H9 (cell line): ENCODE data around the gene AXIN1. TPM values are rescaled to one million over a fixed set of nuclear protein-coding genes. Genes with fewer than 3 reads are reported as not detected.

Experiments
- DNase-seq: peaks from one replicate; pipeline ENCODE4 v3.0.0-alpha.2; 2017
- H2AFZ ChIP-seq: one replicate; pipeline ENCODE4 v1.6.1; 2013; ENCODE audit warnings: mild to moderate bottlenecking, low read length, control low read depth, moderate library complexity
- H2AK5ac ChIP-seq: 2 replicates; pipeline ENCODE4 v1.6.1; 2013; ENCODE audit warnings: low read length, control low read depth, mixed read lengths; ENCODE audit not compliant: insufficient read length
- H2BK120ac ChIP-seq: one replicate; pipeline ENCODE4 v1.6.1; 2013; ENCODE audit warnings: low read depth, mild to moderate bottlenecking, low read length, control low read depth, inconsistent platforms; ENCODE audit not compliant: poor library complexity, severe bottlenecking
- H2BK12ac ChIP-seq: 2 replicates; pipeline ENCODE4 v1.6.1; 2013; ENCODE audit warnings: low read length, control low read depth, mixed read lengths, low read depth; ENCODE audit not compliant: insufficient read length
- H2BK15ac ChIP-seq: 2 replicates; pipeline ENCODE4 v1.6.1; 2013; ENCODE audit warnings: low read depth, low read length, control low read depth
- H2BK20ac ChIP-seq: one replicate; pipeline ENCODE4 v1.6.1; 2013; ENCODE audit warnings: low read depth, mild to moderate bottlenecking, low read length, control low read depth, inconsistent platforms; ENCODE audit not compliant: poor library complexity, severe bottlenecking
- H2BK5ac ChIP-seq: 2 replicates; pipeline ENCODE4 v1.6.1; 2013; ENCODE audit warnings: low read length, control low read depth, mixed read lengths; ENCODE audit not compliant: insufficient read length
- H3K14ac ChIP-seq: 2 replicates; pipeline ENCODE4 v1.6.1; 2013; ENCODE audit warnings: low read length, control low read depth; ENCODE audit not compliant: insufficient read depth
- H3K18ac ChIP-seq: 2 replicates; pipeline ENCODE4 v1.6.1; 2013; ENCODE audit warnings: low read depth, mild to moderate bottlenecking, mixed read lengths, low read length, control low read depth; ENCODE audit not compliant: insufficient read length
- H3K23ac ChIP-seq: 2 replicates; pipeline ENCODE4 v1.6.1; 2013; ENCODE audit warnings: low read length, control low read depth, mixed read lengths, low read depth; ENCODE audit not compliant: insufficient read length
- H3K23me2 ChIP-seq: 2 replicates; pipeline ENCODE4 v1.6.1; 2013; ENCODE audit warnings: low read depth, mild to moderate bottlenecking, mixed read lengths, low read length, control low read depth; ENCODE audit not compliant: insufficient read length, poor library complexity, severe bottlenecking
- H3K27ac ChIP-seq: 2 replicates; pipeline ENCODE4 v1.5.1; 2013; ENCODE audit warnings: low read length, control low read depth, mixed read lengths, low read depth; ENCODE audit not compliant: insufficient read length
- H3K27me3 ChIP-seq: 2 replicates; pipeline ENCODE4 v1.6.1; 2013; ENCODE audit warnings: low read length, control low read depth, inconsistent platforms; ENCODE audit not compliant: insufficient read depth
- H3K4ac ChIP-seq: 2 replicates; pipeline ENCODE4 v1.6.1; 2013; ENCODE audit warnings: low read depth, mild to moderate bottlenecking, control low read depth, inconsistent platforms, low read length, moderate library complexity
- H3K4me1 ChIP-seq: 2 replicates; pipeline ENCODE4 v1.6.1; 2013; ENCODE audit warnings: low read length, control low read depth, inconsistent platforms; ENCODE audit not compliant: insufficient read depth
- H3K4me2 ChIP-seq: 2 replicates; pipeline ENCODE4 v1.6.1; 2013; ENCODE audit warnings: low read length, control low read depth, mixed read lengths; ENCODE audit not compliant: insufficient read length, insufficient read depth
- H3K56ac ChIP-seq: 2 replicates; pipeline ENCODE4 v1.6.1; 2013; ENCODE audit warnings: low read depth, mild to moderate bottlenecking, mixed read lengths, low read length, control low read depth; ENCODE audit not compliant: insufficient read length
- H3K79me1 ChIP-seq: 2 replicates; pipeline ENCODE4 v1.6.1; 2013; ENCODE audit warnings: low read depth, mild to moderate bottlenecking, moderate library complexity, low read length, control low read depth, inconsistent platforms; ENCODE audit not compliant: insufficient read depth, poor library complexity, severe bottlenecking
- H3K79me2 ChIP-seq: 2 replicates; pipeline ENCODE4 v1.6.1; 2013; ENCODE audit warnings: low read length, control low read depth, inconsistent platforms; ENCODE audit not compliant: insufficient read depth
- H3K9ac ChIP-seq: 2 replicates; pipeline ENCODE4 v1.6.1; 2013; ENCODE audit warnings: low read length, control low read depth, mixed read lengths; ENCODE audit not compliant: insufficient read length; ENCODE audit errors: extremely low read depth
- H3K9me3 ChIP-seq: one replicate; pipeline ENCODE4 v1.6.1; 2013; ENCODE audit warnings: low read depth, low read length, inconsistent platforms; ENCODE audit not compliant: control insufficient read depth
- H3T11ph ChIP-seq: one replicate; pipeline ENCODE4 v1.6.1; 2013; ENCODE audit warnings: mild to moderate bottlenecking, low read length, control low read depth, inconsistent platforms
- H4K20me1 ChIP-seq: one replicate; pipeline ENCODE4 v1.6.1; 2013; ENCODE audit not compliant: control insufficient read depth, insufficient read length, insufficient read depth
- H4K5ac ChIP-seq: 2 replicates; pipeline ENCODE4 v1.6.1; 2013; ENCODE audit warnings: low read depth, mild to moderate bottlenecking, mixed read lengths, low read length, control low read depth; ENCODE audit not compliant: insufficient read length
- H4K8ac ChIP-seq: replicated peaks from 2 replicates; pipeline ENCODE4 v1.6.1; 2013; ENCODE audit warnings: low read length, control low read depth, mixed read lengths, low read depth; ENCODE audit not compliant: insufficient read length
- H4K91ac ChIP-seq: 2 replicates; pipeline ENCODE4 v1.6.1; 2013; ENCODE audit warnings: low read depth, mild to moderate bottlenecking, moderate library complexity, mixed read lengths, low read length, control low read depth; ENCODE audit not compliant: insufficient read length
- H3K27ac Mint-ChIP-seq, 3 experiments: 2 replicates in 2 of 3; 3 replicates in 1 of 3; pipeline ENCODE4 v1.8.0; 2020 to 2021; ENCODE audit warnings: mixed read lengths in 3 of 3, mild to moderate bottlenecking in 1 of 3, moderate library complexity in 1 of 3
- H3K27me3 Mint-ChIP-seq: 2 replicates; pipeline ENCODE4 v1.8.0; 2021; ENCODE audit warnings: low read depth, mild to moderate bottlenecking, moderate library complexity, mixed read lengths
- H3K36me3 Mint-ChIP-seq, 3 experiments: 2 replicates in 2 of 3; 3 replicates in 1 of 3; pipeline ENCODE4 v1.8.0; 2020 to 2021; ENCODE audit warnings: low read depth in 3 of 3, mixed read lengths in 3 of 3; ENCODE audit not compliant: insufficient read depth in 1 of 3
- H3K4me1 Mint-ChIP-seq, 2 experiments: 2 replicates each; pipeline ENCODE4 v1.8.0; 2020; ENCODE audit warnings: mixed read lengths in 2 of 2
- H3K4me3 Mint-ChIP-seq, 2 experiments: 2 replicates in 1 of 2; 3 replicates in 1 of 2; pipeline ENCODE4 v1.8.0; 2020 to 2021; ENCODE audit warnings: mild to moderate bottlenecking in 2 of 2, mixed read lengths in 2 of 2, moderate library complexity in 1 of 2
- H3K9me3 Mint-ChIP-seq, 2 experiments: 2 replicates in 1 of 2; 3 replicates in 1 of 2; pipeline ENCODE4 v1.8.0; 2020; ENCODE audit warnings: mild to moderate bottlenecking in 2 of 2, mixed read lengths in 2 of 2, moderate library complexity in 1 of 2
- WGBS: extraction: QIAGEN DNeasy Blood & Tissue Kit; methylation state at CpG from one replicate; pipeline ENCODE4 v1.1.7; 2013; ENCODE audit warnings: missing lambda C conversion rate, low lambda C conversion rate, mixed read lengths; ENCODE audit not compliant: insufficient read length; ENCODE audit errors: extremely low coverage; 5-methylcytosine and 5-hydroxymethylcytosine counted together
- total RNA-seq: library from RNA; stranded (reverse); gene quantifications from 2 replicates; pipeline ENCODE4 v1.2.1, GENCODE V29; 2021
- TF ChIP-seq, protein P1 (sequence below): fragments of 200-600 bp; sonication (generic); conservative IDR thresholded peaks from 3 replicates; pipeline ENCODE4 v1.8.0; 2021; ENCODE audit warnings: antibody characterized with exemption, mild to moderate bottlenecking

AXIN1 gene
- total RNA-seq, 1 experiment from 2014 or later, result 50.9 TPM

GRCh38 chr16:389352-389751, 36.8 kb upstream of the AXIN1 start:
- TF ChIP-seq, protein P1, sequence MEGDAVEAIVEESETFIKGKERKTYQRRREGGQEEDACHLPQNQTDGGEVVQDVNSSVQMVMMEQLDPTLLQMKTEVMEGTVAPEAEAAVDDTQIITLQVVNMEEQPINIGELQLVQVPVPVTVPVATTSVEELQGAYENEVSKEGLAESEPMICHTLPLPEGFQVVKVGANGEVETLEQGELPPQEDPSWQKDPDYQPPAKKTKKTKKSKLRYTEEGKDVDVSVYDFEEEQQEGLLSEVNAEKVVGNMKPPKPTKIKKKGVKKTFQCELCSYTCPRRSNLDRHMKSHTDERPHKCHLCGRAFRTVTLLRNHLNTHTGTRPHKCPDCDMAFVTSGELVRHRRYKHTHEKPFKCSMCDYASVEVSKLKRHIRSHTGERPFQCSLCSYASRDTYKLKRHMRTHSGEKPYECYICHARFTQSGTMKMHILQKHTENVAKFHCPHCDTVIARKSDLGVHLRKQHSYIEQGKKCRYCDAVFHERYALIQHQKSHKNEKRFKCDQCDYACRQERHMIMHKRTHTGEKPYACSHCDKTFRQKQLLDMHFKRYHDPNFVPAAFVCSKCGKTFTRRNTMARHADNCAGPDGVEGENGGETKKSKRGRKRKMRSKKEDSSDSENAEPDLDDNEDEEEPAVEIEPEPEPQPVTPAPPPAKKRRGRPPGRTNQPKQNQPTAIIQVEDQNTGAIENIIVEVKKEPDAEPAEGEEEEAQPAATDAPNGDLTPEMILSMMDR, result no peak
- Mint-ChIP-seq H3K36me3 (peaks cover 7 to 17% (median 8%) of the 10 kb centered on the region in 3 experiments; a peak in 5 of 7 replicates), H3K27ac (peak overlapping the region in 1 of 3 experiments; percentile 55; a peak in 2 of 7 replicates), H3K27me3 (no peaks in the 10 kb centered on the region), H3K9me3 (peaks cover 5 to 14% of the 10 kb centered on the region in 2 experiments), H3K4me3 (no peak overlapping the region), H3K4me1 (peaks cover 29 to 31% of the 10 kb centered on the region in 2 experiments)
- no peaks in the 10 kb centered on the region for H3K9me3 ChIP-seq
- H3K14ac ChIP-seq, result no peak overlapping the region
- no peak overlapping the region for H3K56ac ChIP-seq
- no peaks in the 10 kb centered on the region for H3K79me2 ChIP-seq
- no peaks in the 10 kb centered on the region for H4K20me1 ChIP-seq
- no peaks in the 10 kb centered on the region for H3K79me1 ChIP-seq
- H3K4ac ChIP-seq, result no peak overlapping the region
- H3K18ac ChIP-seq, result no peak overlapping the region
- H3K23me2 ChIP-seq, result no peaks in the 10 kb centered on the region
- H2BK20ac ChIP-seq, result no peak overlapping the region
- H3K27ac ChIP-seq, result no peak overlapping the region
- H4K5ac ChIP-seq, result no peak overlapping the region
- DNase-seq, result no peak
- no peak overlapping the region for H4K91ac ChIP-seq
- H2BK15ac ChIP-seq, result no peak overlapping the region
- no CpG with 5 or more reads among the region's 10 CpGs for WGBS
- H2BK120ac ChIP-seq, result no peak overlapping the region
- no peak overlapping the region for H2BK12ac ChIP-seq
- H2BK5ac ChIP-seq, result no peak overlapping the region
- H2AK5ac ChIP-seq, result no peak overlapping the region
- no peak overlapping the region for H4K8ac ChIP-seq
- no peak overlapping the region for H3K9ac ChIP-seq
- no peaks in the 10 kb centered on the region for H3K4me1 ChIP-seq
- H3K4me2 ChIP-seq, result no peak overlapping the region
- H3K27me3 ChIP-seq, result no peaks in the 10 kb centered on the region
- no peak overlapping the region for H2AFZ ChIP-seq
- no peak overlapping the region for H3T11ph ChIP-seq
- H3K23ac ChIP-seq, result no peak overlapping the region
